Measurements from ENCODE around the gene PRICKLE4. TPM values are rescaled to one million over a fixed set of nuclear protein-coding genes. Genes with fewer than 3 reads are reported as not detected.

Gene PRICKLE4
- polyA plus RNA-seq, 1 experiment, result 0.31 TPM

DNA sequence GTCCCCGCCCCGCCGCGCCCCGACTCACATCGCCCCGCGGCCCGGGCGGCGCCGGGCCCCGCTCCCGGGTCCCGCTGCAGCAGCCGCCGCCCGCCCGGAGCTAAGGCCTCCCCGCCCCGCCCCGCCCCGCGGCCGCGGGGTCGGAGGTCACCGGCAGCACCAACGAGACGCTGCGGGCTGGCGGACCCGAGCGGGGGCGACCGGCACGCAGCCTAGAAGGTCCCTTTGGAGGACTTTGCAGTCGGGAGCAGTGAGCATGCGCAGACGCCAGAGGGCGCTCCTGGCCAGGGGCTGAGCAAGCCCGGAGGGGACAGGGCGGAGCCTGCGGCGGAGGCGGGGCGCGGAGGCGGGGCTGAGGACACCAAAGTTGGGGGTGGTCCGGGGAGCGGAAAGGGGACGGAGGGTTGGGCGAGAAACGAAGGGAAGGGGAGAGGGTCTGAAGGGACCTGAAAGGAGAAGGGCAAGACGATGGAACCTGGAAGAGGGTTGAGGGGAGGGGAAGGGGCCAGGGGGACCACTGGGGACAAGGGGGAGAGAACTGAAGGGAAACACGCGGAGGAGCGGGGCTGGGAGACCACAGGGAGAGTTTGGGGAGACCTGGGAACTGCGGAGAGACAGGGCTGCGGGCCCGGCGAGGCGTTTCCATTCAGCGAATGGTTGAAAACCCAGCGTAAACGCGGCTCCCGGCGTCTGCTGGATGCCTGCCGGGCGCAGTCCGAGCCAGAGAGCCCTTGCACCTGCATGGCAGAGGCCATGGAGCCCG lies 613 bp upstream of the PRICKLE4 start, which contains the start of gene FRS3:
Gene FRS3 (minus strand): TSS at position 113 of the 763 bp plus-strand sequence. CDS start 2,913 bp downstream, outside the sequence.
- ChIA-PET POLR2A (interaction anchor here (0.6 kb wide), 1 partner anchor 162 kb away, joined by 8 read pairs; no protein-coding TSS in a partner anchor), CTCF (interaction anchor here (1.0 to 2.9 kb wide), 6 partner anchors 46 to 412 kb away, joined by 3 to 19 read pairs (median 4); no protein-coding TSS in a partner anchor)
- Histone ChIP-seq H3K36me3 (ENCODE audit: control insufficient read depth, insufficient read depth, low read length) (peaks cover 8% of the 10 kb centered on the region), H3K27me3 (ENCODE audit: control insufficient read depth, insufficient read depth, low read length) (no peaks in the 10 kb centered on the region), H3K4me3 (ENCODE audit: low read depth, low read length) (peak within 1 kb of the TSS; percentile 74)
- TF ChIP-seq, protein P1, sequence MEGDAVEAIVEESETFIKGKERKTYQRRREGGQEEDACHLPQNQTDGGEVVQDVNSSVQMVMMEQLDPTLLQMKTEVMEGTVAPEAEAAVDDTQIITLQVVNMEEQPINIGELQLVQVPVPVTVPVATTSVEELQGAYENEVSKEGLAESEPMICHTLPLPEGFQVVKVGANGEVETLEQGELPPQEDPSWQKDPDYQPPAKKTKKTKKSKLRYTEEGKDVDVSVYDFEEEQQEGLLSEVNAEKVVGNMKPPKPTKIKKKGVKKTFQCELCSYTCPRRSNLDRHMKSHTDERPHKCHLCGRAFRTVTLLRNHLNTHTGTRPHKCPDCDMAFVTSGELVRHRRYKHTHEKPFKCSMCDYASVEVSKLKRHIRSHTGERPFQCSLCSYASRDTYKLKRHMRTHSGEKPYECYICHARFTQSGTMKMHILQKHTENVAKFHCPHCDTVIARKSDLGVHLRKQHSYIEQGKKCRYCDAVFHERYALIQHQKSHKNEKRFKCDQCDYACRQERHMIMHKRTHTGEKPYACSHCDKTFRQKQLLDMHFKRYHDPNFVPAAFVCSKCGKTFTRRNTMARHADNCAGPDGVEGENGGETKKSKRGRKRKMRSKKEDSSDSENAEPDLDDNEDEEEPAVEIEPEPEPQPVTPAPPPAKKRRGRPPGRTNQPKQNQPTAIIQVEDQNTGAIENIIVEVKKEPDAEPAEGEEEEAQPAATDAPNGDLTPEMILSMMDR (IDR thresholded peaks at IDR 0.05; ENCODE audit: insufficient read depth, low read depth, low read length), result peak; percentile 96
- peak; percentile 51 for DNase-seq (ENCODE audit: low read depth)

DNA sequence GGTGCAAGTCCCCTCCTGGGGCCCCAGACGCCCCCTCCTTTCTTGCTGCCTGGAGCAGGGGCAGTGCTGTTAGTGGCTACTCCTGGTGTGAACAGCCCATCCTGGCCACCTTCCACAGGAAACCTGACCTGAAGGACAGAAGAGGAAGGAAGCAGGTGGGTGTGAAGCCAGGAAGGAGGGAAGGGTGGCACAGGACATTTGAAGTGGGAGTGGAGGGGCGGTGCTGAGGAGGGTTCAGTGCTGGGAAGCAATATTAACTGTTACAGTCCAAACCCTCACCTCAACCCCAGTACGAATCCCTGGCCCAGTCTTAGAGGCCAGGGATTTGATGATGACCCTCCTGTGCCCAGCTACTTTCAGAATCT lies 766 bp downstream of the PRICKLE4 start:
- no peaks in the 10 kb centered on the region for H3K27me3 ChIP-seq (ENCODE audit: control insufficient read depth, insufficient read depth, low read length)
- peaks cover 3% of the 10 kb centered on the region for H3K36me3 ChIP-seq (ENCODE audit: control insufficient read depth, insufficient read depth, low read length)
- DNase-seq (ENCODE audit: low read depth), result no peak
- CTCF ChIA-PET, result interaction anchor here (1.2 to 2.9 kb wide), 3 partner anchors 263 to 268 kb away, joined by 3 to 19 read pairs (median 5); partner anchors contain the start of gene TAF8
- POLR2A ChIA-PET, result no interaction called here
- no peak overlapping the region for H3K4me3 ChIP-seq (ENCODE audit: low read depth, low read length)
- TF ChIP-seq, protein P1 (IDR thresholded peaks at IDR 0.05; ENCODE audit: insufficient read depth, low read depth, low read length), result no peak

DNA sequence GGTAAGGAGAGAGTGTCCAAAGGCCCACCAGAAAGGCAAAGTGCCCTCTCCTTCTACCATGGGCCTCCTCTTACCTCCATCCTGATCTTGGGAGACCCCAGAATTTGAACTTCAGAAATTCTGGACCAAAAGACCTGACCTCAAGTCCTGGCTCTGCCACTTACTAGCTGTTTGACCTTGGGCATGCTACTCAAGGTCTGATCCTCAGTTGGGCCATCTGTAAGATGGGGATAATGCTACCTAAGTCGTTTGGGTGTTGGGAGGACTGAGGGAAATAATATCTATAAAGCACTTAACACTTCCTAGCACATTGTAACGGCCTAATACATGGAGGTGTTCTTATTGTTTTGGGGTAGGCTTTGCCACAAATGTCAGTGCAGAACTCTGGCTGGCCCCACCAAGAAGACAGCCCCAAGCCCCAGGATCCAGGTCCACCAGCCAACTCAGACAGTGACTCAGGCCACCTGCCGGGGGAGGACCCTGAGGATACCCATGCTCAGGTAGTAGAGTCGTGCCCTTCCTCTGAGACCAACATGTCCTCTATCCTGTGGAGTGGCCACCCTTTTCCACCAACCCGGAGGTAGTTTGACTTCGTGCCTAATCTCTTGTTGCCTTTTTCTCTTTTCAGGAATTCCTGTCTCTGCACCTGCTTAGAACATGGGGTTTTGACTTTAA lies 2.7 kb downstream of the PRICKLE4 start:
- no peak for DNase-seq (ENCODE audit: low read depth)
- Histone ChIP-seq H3K36me3 (ENCODE audit: control insufficient read depth, insufficient read depth, low read length) (no peaks in the 10 kb centered on the region), H3K27me3 (ENCODE audit: control insufficient read depth, insufficient read depth, low read length) (no peaks in the 10 kb centered on the region), H3K4me3 (ENCODE audit: low read depth, low read length) (no peak overlapping the region)
- POLR2A ChIA-PET, result no interaction called here
- CTCF ChIA-PET, result interaction anchor here (1.0 to 5.2 kb wide), 6 partner anchors 6 to 415 kb away, joined by 3 to 36 read pairs (median 8); partner anchors contain the start of genes BYSL and MED20
- TF ChIP-seq, protein P1 (IDR thresholded peaks at IDR 0.05; ENCODE audit: insufficient read depth, low read depth, low read length), result no peak

DNA sequence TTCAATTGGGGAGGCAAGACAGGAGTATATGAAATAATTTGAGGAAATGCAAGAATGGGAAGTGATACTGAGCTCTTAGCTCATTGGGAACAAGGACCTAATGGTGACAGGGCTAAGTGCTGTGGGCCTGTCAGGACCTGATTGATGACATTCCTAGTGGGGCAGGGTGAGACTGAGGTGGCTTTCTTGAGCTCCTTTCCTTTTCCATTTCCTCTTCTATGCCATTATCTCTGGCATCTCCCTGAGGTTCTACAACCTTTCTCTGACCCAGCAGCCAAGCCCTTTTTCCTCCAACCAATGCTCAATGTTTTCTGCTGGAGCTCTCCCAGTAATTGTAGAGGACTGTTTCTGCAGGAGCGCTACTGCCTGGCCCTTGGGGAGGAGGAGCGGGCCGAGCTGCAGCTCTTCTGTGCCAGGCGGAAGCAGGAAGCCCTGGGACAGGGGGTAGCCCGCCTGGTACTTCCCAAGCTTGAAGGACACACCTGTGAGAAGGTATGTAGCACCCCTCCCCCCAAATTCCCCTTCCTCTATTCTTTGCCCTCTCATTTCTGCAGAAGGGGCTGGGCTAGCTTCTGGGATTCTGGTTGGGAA lies 4.1 kb downstream of the PRICKLE4 start:
- TF ChIP-seq, protein P1 (IDR thresholded peaks at IDR 0.05; ENCODE audit: insufficient read depth, low read depth, low read length), result no peak
- ChIA-PET POLR2A (no interaction called here), CTCF (interaction anchor here (0.6 to 5.2 kb wide), 10 partner anchors 8 to 417 kb away, joined by 3 to 106 read pairs (median 7); no protein-coding TSS in a partner anchor)
- H3K36me3 ChIP-seq (ENCODE audit: control insufficient read depth, insufficient read depth, low read length), result no peaks in the 10 kb centered on the region
- no peak overlapping the region for H3K4me3 ChIP-seq (ENCODE audit: low read depth, low read length)
- H3K27me3 ChIP-seq (ENCODE audit: control insufficient read depth, insufficient read depth, low read length), result no peaks in the 10 kb centered on the region
- DNase-seq (ENCODE audit: low read depth), result no peak
